Hematopoietic multipotent progenitor cell treated with erythropoietin and hydrocortisone succinate and interleukin-3 and kit ligand, for 8 days (in vitro differentiated cells): Measurements from ENCODE around the gene GABARAP.

Source experiments
- DNase-seq: peaks from one replicate; pipeline ENCODE4 v3.0.0-alpha.2; 2015

The GABARAP gene

DNA sequence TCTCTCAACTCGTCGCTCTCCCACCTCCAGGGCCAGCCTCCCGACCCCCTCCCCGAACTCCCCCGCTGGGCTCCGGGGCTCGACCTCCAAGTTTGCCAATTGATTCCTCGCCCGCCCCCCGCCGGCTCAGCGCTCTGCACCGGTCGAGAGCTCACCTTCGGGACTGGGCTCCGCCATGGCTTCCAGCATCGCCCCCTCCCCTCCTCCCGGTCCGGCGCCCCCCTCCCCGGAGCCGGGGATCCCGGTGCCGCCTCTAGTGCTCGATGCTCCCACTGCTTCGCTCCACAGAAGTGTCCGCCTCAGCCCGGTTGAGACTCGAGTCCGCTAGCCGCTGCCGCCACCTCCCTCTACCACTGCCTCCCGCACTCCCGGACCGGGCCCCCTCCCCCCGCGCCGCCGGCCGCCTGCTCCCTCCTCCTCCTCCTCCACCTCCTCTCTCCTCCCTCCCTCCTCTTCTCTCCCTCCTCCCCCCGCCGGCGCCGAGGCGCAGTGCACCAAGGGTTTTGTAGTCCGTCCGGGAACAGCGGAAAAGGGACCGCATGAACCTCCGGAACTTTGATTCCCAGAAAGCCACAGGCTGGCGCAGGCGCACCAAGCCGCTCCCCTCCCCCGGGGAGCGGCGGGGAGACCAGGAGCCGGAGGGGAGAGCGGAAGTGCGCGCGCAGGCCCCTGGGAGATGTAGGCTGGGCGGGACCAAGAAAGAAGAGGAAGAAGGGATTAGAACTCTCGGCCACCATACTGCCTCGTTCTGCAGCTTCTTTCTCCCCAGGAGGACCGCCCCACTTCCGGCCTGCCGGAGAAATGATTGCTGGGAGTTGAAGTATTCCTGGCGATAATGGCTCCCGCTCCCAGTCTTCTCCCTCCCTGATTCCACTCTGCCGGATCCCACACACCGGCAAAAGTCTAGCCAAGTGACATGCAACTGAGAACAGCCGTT is 2.9 kb downstream of the GABARAP start, which contains the start of gene PHF23:
PHF23 (minus strand) TSS at position 367 of the 937 bp plus-strand sequence; CDS start at position 189, 178 bp downstream.
- DNase-seq = peak; percentile 100

DNA sequence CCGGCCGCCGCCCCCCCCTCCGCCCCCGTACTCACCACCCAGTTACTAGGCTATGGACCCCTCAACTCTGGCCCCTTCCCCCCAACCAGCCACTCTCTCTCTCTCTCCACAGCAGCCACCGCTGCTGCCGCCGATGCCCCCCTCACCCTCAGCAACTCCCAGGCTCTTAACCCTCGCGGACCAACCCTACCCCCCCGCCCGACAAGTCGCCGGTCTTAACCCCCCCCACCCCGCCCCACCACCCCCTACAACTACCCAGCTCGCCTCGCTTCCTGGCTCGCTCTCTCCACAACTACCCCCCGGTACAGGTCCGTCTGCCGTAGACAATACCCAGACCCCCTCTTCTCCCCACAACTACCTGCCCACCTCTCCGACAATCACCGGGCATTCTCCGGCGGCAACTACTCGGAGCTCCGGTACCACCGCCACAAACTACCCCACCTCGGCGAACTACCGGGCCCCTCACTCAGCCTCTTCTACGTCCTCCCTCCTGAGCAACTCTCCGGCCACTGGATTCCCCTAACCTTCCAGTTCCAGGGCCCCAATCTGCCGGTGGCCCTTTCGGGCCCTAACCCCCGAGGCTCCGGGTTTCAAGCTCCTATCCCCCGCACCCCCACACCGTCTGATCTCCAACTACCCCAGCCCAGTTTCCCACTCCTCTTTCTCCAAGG is 3.7 kb downstream of the GABARAP start:
- peak; percentile 32 for DNase-seq

DNA sequence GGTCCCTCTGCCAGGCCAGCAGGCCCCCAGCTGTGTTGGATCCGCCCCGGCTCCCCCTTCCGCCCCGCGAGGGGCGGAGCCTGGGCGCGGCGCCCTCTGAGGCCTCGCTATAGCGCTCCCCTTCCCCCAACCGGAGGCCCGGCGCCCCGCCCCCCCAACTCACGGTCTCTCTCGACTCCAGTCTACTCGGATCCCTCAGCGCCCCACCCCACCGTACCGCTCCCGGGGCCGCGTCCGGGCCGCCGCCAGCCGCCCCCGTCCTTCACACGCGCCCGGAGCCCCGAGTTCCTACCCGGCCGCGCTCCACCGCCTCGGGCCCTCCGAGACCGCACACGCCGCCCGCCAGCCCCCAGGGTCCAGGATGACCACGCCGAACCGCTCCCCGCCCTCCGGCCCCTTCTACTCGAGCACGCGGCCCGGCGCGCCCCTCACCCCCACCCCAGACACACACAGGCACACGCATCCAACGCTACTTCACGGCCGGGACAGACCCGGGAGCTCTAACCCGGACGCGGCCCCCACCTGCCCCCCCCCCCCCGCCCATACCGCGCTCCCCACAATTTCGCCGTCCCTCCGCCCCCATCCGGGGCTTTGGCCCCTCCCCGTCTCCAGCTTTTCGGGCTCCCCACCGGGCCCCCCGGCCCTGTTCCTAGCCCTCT is 4.4 kb downstream of the GABARAP start:
- peak; percentile 82 for DNase-seq

DNA sequence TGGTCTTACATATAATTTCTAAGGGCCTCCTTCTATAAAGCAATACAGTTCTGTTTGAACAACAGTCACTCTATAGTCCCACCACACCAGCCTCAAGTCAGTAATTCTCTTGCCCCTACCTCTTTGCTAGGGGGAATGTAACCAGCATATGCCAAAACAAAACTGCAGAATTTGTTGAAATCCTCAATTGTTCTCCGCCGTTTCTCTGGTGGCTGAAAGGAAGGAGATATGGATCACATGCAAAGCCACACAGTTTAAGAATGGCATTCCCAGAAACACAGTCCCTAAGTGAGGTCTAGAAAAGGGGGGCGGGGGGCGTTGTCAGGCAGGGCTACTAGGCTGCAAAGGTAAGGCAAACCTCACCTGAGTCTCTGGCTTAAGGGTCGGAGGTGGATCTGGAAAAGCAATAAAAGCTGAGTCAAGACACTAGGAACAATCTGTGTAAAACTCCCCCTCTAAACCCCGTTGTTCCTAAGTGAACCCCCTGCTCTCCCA is 4.9 kb downstream of the GABARAP start:
- no peak for DNase-seq

- DNase-seq = no peak
Measured at GRCh38 chr17:7236808-7237207, 5.4 kb downstream of the GABARAP start.

DNA sequence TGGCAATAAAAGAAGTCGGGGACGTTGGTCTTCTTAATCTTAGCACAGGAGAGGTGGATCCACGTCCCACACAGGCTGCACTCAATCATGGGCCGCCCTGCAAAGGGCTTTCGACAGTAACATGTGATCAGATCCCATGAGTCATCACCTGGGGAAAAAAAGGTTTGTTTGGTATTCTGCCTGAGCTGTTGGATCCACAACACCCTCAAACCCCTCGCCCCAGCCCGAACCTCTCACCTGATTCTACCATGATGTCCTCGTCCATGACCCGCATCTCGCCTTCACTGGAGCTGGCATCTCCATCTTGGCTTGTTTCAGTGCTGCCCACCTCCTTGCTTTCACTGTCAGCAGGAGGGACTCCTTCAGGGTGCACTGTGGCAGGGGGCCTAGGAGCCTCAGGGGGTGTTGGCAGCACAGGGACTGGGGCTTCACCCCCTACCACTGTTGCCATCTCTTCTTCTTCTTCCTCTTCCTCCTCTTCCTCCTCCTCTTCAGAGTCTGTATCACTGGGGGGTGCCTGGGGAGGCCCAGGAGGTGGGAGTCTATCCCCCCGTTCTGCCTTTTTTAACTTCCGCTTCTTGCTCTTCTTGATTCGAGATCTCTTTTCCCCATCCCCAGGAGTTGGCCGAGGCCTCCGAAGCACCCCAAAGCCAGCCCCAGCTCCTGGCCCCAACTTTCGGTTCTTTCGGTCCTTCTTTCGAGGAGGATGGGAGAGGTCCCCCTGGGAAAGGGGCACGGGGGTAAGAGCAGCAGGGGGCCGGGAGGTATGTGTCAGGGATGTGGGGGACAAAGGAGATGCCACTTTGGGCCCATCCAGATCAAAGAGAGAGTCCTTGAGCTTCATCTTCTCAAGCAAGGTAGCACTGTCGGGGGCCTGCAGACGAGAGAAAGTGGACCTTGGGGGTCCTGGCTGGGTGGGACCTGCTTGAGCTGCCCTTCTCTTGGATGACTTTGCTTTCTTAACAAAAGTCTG is 6.3 kb downstream of the GABARAP start:
- peak; percentile 49 for DNase-seq

GRCh38 chr17:7234083-7234951 is 7.9 kb downstream of the GABARAP start, which contains the start of gene DVL2:
DVL2 (minus strand) TSS chr17:7234517; CDS start chr17:7234262, 255 bp downstream.
- DNase-seq = peak; percentile 95

DNA sequence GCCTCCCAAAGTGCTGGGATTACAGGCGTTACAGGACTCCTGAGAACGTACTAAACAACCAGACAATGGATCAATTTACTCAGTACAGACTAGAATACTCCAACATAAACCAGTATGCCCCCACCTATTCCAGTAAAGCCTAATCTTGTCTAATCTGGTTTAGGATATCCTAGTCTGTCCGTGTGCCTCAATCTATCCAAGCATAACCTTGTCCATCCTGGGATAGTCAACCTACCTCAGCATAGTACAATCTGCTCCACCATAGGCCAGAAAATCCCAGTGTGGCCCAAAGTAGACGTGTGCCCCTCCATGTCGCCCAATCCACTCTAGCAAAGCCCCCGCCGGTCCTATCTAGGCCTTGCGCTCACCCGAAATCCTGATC is 8.6 kb downstream of the GABARAP start:
- DNase-seq = peak; percentile 61

DNA sequence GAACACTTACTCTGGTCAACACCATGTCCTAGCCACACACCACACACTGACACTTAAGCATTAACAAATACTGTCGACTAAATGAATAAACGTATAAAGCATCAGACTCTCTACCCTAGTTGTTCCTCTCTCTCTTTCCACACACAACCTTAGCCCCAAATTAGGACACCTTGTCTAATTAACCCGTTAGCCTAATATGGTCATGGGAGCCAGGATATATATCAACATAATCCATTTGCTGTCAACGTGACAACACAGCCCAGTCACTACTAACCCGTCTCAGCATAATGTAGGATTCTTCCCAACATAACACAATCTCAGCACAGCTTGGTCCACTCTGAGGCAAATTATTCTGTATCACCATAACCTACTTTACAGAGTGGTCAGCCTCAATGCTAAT is 10.1 kb downstream of the GABARAP start:
- no peak for DNase-seq

DNA sequence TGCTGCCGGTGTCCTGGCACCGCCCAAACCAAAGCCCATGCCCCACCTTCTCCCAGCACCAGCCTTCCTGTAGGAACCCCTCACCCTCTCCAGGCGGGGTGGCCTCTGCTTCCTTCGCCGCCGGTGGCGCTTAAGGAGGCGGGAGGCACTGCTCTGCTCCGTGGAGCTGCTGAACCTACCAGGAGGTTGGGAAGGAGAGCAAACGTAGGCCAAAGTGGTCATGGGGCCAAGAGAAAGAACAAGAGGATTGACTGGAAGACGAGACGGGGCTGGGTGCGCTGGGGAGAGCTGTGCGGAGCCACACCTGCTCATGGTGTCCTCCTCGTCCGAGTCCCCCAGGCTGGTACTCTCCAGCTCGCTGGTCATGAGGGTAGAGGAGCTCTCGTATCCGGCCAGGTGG is 12.7 kb downstream of the GABARAP start:
- DNase-seq = no peak

GRCh38 chr17:7228920-7229319 is 13.3 kb downstream of the GABARAP start:
- DNase-seq = no peak

DNA sequence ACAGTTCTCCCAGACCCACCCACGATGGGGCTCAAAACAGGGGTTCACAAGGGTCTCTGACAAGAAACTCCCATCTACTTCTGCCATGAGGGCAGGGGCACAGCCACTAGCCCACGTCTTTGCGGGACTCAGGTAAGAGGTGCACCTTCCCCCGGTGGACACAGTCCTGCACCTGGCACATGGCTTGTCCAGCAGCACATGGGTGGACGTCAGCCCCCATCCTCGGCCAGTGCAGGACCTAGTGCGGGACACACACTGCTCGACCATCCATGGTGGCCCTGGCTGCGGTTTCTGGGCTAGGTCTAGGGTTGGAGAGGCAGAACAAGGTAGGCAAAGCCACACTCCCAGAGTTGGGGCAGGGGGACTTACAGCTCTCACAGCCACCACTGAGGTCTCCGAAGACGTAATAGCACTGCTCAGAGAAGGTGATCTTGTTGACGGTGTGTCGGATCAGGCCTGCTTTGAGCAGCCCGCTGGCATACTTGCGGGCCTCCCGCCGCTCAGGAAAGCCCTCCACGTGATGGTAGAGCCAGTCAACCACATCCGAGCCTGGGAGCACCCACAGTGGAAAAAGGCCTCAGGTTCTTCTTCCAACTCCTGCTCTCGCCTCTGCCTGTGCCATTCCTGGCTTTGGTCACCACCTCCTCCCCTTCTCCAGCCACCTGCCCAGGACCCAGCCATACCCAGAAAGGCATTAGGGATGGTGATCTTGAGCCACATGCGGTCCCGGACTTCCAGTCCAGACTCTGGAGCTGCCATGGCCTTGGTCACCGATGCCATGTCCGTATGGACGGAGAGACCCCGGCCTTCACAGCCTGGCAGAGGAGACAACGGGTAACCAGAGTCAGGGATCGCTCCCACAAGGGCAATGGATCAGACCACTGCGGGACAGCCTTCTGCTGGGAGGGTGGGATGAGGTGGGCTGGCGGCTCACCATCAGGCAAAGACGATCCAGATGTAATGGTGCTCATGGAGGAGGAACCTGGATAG is 15.2 kb downstream of the GABARAP start:
- no peak for DNase-seq

DNA sequence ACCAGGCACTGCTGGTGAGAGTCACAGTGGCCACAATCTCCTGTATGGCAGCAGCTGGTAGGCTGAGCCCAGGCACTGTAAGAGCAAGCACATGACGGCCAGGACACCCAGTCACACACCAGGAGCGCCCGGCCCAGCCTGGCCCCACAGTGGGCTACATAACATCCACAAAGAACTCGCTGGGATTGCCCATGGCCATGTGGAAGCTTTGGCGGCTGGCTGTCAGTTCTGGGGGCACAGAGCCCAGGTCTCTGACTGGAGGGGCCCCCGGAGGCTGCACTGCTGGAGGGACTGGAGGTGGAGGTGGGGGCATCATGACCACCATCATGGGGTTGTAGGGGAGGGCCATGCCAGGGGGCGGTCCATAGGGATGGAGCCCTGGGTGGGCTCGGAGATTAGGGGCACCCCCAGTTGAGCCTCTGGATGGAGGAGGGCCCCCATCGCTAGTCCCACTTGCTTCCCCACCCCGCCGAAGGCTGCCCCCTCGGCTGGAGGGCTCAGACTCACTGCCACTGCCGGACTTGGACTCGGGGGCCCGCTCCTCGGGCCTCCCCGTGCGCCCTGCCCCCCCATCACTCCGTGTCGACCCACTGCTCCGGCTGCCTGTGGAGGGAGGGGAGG is 16.4 kb downstream of the GABARAP start:
- DNase-seq = no peak

- no peak for DNase-seq
Measured at GRCh38 chr17:7224661-7225111, 17.6 kb downstream of the GABARAP start.

- DNase-seq = no peak
Measured at GRCh38 chr17:7224110-7224509, 18.1 kb downstream of the GABARAP start.

DNA sequence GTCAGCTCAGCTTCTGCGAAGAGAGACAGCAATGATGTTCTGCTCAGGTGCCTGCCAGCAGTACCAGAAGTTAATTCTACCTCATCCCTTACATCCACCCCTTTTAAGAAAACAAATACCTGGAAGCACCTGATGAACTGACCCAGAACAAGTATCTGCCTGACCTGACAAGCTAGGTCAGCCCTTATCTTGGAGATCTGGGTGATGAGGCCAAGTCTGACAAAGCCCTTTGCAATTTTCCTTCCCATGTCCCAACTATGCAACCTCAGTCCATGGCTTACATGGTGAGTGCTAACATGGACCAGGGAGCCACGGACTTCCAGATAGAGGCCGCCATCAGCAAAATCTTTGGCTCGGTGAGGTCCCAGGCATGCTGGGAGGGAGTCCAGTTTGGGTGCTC is 18.9 kb downstream of the GABARAP start:
- no peak for DNase-seq

- DNase-seq = no peak
Measured at GRCh38 chr17:7222972-7223292, 19.3 kb downstream of the GABARAP start.

DNA sequence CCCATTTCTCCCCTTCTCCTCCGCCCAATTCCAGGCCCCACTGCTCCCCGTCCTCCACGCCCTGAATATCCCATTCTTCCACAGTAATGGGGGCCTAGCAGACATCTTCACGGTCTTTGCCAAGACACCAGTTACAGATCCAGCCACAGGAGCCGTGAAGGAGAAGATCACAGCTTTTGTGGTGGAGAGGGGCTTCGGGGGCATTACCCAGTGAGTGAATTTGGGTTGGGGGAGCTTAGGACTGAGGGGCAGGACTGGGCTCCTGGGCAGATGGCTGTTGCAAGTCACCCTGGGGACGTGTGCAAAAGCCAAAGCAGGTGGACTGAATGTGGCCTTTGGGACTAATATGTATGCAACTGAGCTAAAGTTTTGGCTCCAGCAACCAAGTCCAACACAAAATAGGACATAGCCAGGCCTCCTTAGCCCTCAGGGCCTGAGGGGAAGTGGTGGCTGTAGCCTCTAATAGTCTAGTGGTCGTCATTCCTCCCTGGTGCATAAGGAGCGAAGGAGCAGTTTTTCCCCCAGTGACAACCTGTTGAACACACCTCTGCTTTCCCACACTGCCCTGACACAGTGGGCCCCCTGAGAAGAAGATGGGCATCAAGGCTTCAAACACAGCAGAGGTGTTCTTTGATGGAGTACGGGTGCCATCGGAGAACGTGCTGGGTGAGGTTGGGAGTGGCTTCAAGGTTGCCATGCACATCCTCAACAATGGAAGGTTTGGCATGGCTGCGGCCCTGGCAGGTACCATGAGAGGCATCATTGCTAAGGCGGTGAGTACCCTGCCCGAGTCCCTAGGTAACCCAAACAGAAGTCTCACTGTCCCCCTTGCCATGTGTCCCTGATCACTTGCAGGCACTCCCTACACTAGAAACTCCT is 19.9 kb downstream of the GABARAP start:
- DNase-seq = no peak
